Measurements from ENCODE around the gene SLC10A7. TPM values are rescaled to one million over a fixed set of nuclear protein-coding genes. Genes with fewer than 3 reads are reported as not detected.

SLC10A7 gene
- total and polyA plus RNA-seq, 9 of the 15 experiments (the other 6 are each of a cell fraction or from before 2014, with no cell fraction given): 6.4 to 22.8 (median 16.1) TPM

- TF ChIP-seq TRIM25 (IDR thresholded peaks at IDR 0.05; ENCODE audit: borderline replicate concordance) (no peak), FOXJ2 (tag; IDR thresholded peaks at IDR 0.05) (no peak)
Observed at GRCh38 chr4:146486565-146486964, 35.2 kb downstream of the SLC10A7 start (continued).

DNA sequence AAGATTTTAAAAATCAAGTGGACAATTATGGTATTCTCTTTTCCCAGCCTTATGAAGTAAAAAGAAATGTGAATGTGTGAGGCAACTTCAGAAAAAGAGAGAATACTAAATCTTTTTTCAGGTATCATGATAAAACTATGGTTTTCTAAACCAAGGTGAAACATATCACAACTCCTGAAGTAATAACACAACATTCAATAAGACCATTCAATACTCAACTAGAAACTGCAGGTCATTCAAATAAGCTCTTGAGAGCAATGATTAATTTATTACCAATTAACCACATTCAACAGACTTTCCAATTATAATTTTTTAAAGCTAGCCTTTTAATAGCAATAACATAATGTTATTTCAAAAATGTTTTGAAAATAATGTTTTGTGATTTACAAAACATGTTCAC, 35.8 kb downstream of the SLC10A7 start:
- Histone ChIP-seq H3K4me1 (replicated peaks in 1 of 2; ENCODE audit: control insufficient read depth in 2 of 2, insufficient read depth in 2 of 2, low read length in 2 of 2) (no peaks in the 10 kb centered on the region; a peak in 1 of 5 replicates), H3K9me1 (ENCODE audit: control insufficient read depth, insufficient read depth, low read length) (no peaks in the 10 kb centered on the region), H3K36me3 (ENCODE audit: control insufficient read depth, insufficient read depth, low read length) (peaks cover 2% of the 10 kb centered on the region; the same call in 1 of the 3 replicates), H3K27me3 (ENCODE audit: control insufficient read depth in 2 of 2, insufficient read depth in 2 of 2, low read length in 2 of 2) (no peaks in the 10 kb centered on the region), H3K4me3 (no peak overlapping the region), H3K9ac (ENCODE audit: insufficient read depth in 1 of 2, low read depth in 2 of 2, low read length in 2 of 2) (no peak overlapping the region), H2AFZ (ENCODE audit: low read depth, low read length) (no peak overlapping the region), H3K4me2 (ENCODE audit: insufficient read depth, low read length) (no peak overlapping the region), H3K79me2 (ENCODE audit: control insufficient read depth, insufficient read depth, low read length) (no peaks in the 10 kb centered on the region), H3K9me3 (replicated peaks; ENCODE audit: control insufficient read depth, insufficient read depth, low read depth, low read length) (no peaks in the 10 kb centered on the region), H4K20me1 (replicated peaks; ENCODE audit: control insufficient read depth, insufficient read depth, low read length) (no peaks in the 10 kb centered on the region; the same call in 1 of the 2 replicates), H3K27ac (ENCODE audit: extremely low read depth, low read depth, low read length) (no peak overlapping the region)
- in situ Hi-C loops (cut with MboI): no loop called here
- FAIRE-seq (no peak), ATAC-seq (no peak), DNase-seq (ENCODE audit: extremely low read depth in 1 of 4, low spot score in 3 of 4) (no peak)
- no TSS peak for BruUV-seq (replicated peaks)
- intact Hi-C loops (cut with micrococcal nuclease): no loop called here
- CTCF ChIA-PET (ENCODE audit: low intra/inter-chr PET ratio): no interaction called here
- POLR2A ChIA-PET: no interaction called here
- TF ChIP-seq, protein P1, sequence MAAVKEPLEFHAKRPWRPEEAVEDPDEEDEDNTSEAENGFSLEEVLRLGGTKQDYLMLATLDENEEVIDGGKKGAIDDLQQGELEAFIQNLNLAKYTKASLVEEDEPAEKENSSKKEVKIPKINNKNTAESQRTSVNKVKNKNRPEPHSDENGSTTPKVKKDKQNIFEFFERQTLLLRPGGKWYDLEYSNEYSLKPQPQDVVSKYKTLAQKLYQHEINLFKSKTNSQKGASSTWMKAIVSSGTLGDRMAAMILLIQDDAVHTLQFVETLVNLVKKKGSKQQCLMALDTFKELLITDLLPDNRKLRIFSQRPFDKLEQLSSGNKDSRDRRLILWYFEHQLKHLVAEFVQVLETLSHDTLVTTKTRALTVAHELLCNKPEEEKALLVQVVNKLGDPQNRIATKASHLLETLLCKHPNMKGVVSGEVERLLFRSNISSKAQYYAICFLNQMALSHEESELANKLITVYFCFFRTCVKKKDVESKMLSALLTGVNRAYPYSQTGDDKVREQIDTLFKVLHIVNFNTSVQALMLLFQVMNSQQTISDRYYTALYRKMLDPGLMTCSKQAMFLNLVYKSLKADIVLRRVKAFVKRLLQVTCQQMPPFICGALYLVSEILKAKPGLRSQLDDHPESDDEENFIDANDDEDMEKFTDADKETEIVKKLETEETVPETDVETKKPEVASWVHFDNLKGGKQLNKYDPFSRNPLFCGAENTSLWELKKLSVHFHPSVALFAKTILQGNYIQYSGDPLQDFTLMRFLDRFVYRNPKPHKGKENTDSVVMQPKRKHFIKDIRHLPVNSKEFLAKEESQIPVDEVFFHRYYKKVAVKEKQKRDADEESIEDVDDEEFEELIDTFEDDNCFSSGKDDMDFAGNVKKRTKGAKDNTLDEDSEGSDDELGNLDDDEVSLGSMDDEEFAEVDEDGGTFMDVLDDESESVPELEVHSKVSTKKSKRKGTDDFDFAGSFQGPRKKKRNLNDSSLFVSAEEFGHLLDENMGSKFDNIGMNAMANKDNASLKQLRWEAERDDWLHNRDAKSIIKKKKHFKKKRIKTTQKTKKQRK (IDR thresholded peaks at IDR 0.05; ENCODE audit: borderline replicate concordance, low read depth, low read length): no peak
- TF ChIP-seq, protein P2, sequence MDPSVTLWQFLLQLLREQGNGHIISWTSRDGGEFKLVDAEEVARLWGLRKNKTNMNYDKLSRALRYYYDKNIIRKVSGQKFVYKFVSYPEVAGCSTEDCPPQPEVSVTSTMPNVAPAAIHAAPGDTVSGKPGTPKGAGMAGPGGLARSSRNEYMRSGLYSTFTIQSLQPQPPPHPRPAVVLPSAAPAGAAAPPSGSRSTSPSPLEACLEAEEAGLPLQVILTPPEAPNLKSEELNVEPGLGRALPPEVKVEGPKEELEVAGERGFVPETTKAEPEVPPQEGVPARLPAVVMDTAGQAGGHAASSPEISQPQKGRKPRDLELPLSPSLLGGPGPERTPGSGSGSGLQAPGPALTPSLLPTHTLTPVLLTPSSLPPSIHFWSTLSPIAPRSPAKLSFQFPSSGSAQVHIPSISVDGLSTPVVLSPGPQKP (CRISPR knock-in tag; IDR thresholded peaks at IDR 0.05): no peak
- TF ChIP-seq U2AF1 (optimal IDR thresholded peaks at IDR 0.05; ENCODE audit: low read depth, low read length): no peak
- TF ChIP-seq, protein P3, sequence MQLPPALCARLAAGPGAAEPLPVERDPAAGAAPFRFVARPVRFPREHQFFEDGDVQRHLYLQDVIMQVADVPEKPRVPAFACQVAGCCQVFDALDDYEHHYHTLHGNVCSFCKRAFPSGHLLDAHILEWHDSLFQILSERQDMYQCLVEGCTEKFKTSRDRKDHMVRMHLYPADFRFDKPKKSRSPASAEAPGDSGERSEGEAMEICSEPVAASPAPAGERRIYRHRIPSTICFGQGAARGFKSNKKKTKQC (CRISPR knock-in tag; IDR thresholded peaks at IDR 0.05): no peak
- TF ChIP-seq GATAD2A (IDR thresholded peaks at IDR 0.05): no peak
- TF ChIP-seq ZNF398 (CRISPR knock-in tag; IDR thresholded peaks at IDR 0.05): no peak
- TF ChIP-seq SRSF1 (IDR thresholded peaks at IDR 0.05; ENCODE audit: low read depth, low read length): no peak

Measured in K562 (cell line).